H1 (cell line): ENCODE data around the gene MT1X.

Source experiments
- ASH2L ChIP-seq: fragments of 200-600, 300-600 bp; sonication (generic); IDR thresholded peaks from one replicate; pipeline ENCODE4 v1.7.1; 2017; ENCODE audit warnings: low read length
- CTCF ChIP-seq, 3 experiments: IDR thresholded peaks; 1 replicate in 2 of 3; 2 replicates in 1 of 3; pipeline versions ENCODE4 v1.5.1 to v1.6.1; 2011; ENCODE audit warnings: low read length in 3 of 3, mild to moderate bottlenecking in 3 of 3, inconsistent platforms in 2 of 3, low read depth in 1 of 3, moderate library complexity in 1 of 3; ENCODE audit not compliant: insufficient read depth in 1 of 3; ENCODE audit errors: control extremely low read depth in 1 of 3
- GABPA ChIP-seq: IDR thresholded peaks from 2 replicates; pipeline ENCODE4 v1.6.1; 2011; ENCODE audit warnings: mild to moderate bottlenecking, low read length, moderate library complexity, borderline replicate concordance; ENCODE audit not compliant: insufficient read depth
- POLR2A ChIP-seq, 2 experiments: IDR thresholded peaks; 1 replicate in 1 of 2; 2 replicates in 1 of 2; pipeline ENCODE4 v1.6.1; 2011; ENCODE audit warnings: low read depth in 2 of 2, low read length in 2 of 2, mild to moderate bottlenecking in 2 of 2; ENCODE audit errors: control extremely low read depth in 1 of 2
- RBBP5 ChIP-seq: IDR thresholded peaks from 2 replicates; pipeline ENCODE4 v1.7.1; 2012; ENCODE audit warnings: low read depth, mild to moderate bottlenecking, inconsistent platforms, low read length, moderate library complexity, borderline replicate concordance
- SIN3A ChIP-seq, 2 experiments: IDR thresholded peaks in 1 of 2; conservative IDR thresholded peaks in 1 of 2; 2 replicates each; pipeline ENCODE4 v1.6.1; 2011 to 2012; ENCODE audit warnings: low read length in 2 of 2, improper control_type of control experiment in 1 of 2, low read depth in 1 of 2, mild to moderate bottlenecking in 1 of 2
- TEAD4 ChIP-seq: IDR thresholded peaks from 2 replicates; pipeline ENCODE4 v1.6.1; 2012; ENCODE audit warnings: low read depth, low read length, inconsistent platforms, mixed read lengths

DNA sequence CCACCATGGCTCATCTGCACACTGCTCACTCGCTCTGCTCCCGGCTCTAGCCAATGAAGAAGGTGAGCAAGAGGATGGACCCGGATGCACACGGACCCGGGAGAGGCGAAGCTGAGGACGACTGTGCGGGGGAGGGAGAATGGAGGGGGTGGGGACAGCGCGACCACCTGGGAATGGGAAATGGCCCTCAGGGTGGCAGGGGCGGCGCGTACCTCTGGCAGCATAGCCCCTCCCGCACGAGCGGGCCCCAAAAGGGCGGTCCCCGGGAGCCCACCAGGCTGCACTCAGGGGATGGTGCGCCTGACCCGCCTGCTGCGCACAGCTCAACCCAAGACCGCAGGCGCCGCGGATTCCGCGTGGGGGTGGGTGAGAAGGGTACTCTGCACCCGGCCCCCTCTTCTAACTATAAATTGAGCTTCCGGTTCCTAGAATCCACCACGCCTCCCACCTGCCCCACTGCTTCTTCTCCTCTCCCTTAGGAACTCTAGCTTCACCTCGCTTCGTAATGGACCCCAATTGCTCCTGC, 6.5 kb upstream of the MT1X start:
- TF ChIP-seq RBBP5 (no peak), GABPA (no peak), CTCF (IDR thresholded peaks at IDR 0.05; ENCODE audit: control extremely low read depth in 1 of 3, insufficient read depth in 1 of 3, low read depth in 1 of 3, low read length in 3 of 3) (no peak), POLR2A (IDR thresholded peaks at IDR 0.05; ENCODE audit: control extremely low read depth in 1 of 2, low read depth in 2 of 2, low read length in 2 of 2) (no peak), SIN3A (conservative IDR thresholded peaks at IDR 0.05 in 1 of 2, IDR thresholded peaks at IDR 0.05 in 1 of 2; ENCODE audit: low read depth in 1 of 2, low read length in 2 of 2) (no peak), TEAD4 (no peak), ASH2L (no peak)
